ENCODE results near the gene FGD4. TPM values are rescaled to one million over a fixed set of nuclear protein-coding genes. Genes with fewer than 3 reads are reported as not detected.

Gene FGD4
- total RNA-seq, 4 donors from 2014 or later, result 32.5 to 51.4 (median 38.8) TPM

- DNase-seq, result peak; percentile 4 to 18
- no peak overlapping the region for H3K4me3 ChIP-seq (replicated peaks in 1 of 3)
- peaks cover 29 to 38% of the 10 kb centered on the region in 2 donors for H3K4me1 ChIP-seq
- H3K36me3 ChIP-seq, result no peaks in the 10 kb centered on the region
- H3K27ac ChIP-seq, result peak overlapping the region; percentile 37 to 66 (median 42)
- WGBS, 2 donors, result 28% methylated on average over 6 of the region's 6 CpGs
- H3K27me3 ChIP-seq, result no peaks in the 10 kb centered on the region
- H3K9me3 ChIP-seq, result no peaks in the 10 kb centered on the region
- TF ChIP-seq CTCF (IDR thresholded peaks at IDR 0.05) (no peak), POLR2A (IDR thresholded peaks at IDR 0.05) (no peak)
- intact Hi-C loops (cut with DNase I), result no loop called here
Measured at GRCh38 chr12:32501835-32502333, 102.5 kb downstream of the FGD4 start.

- Histone ChIP-seq H3K4me1 (peaks cover 23 to 31% of the 10 kb centered on the region in 2 donors), H3K9me3 (no peaks in the 10 kb centered on the region), H3K36me3 (no peaks in the 10 kb centered on the region), H3K27ac (peak overlapping the region; percentile 37 to 66 (median 42)), H3K4me3 (replicated peaks in 1 of 3) (no peak overlapping the region), H3K27me3 (no peaks in the 10 kb centered on the region)
- peak; percentile 46 for DNase-seq
- intact Hi-C loops (cut with DNase I), result no loop called here
- 26% methylated on average over 3 of the region's 3 CpGs for WGBS, 2 donors
- TF ChIP-seq CTCF (IDR thresholded peaks at IDR 0.05), result no peak
- no peak for TF ChIP-seq POLR2A (IDR thresholded peaks at IDR 0.05)
Measured at GRCh38 chr12:32502693-32503502, 103.5 kb downstream of the FGD4 start.

- DNase-seq, result no peak
- WGBS, 2 donors, result 94% methylated on average over 2 of the region's 2 CpGs
- peak overlapping the region in 1 of 3 donors; percentile 66 for H3K27ac ChIP-seq
- TF ChIP-seq POLR2A (IDR thresholded peaks at IDR 0.05) (no peak), CTCF (IDR thresholded peaks at IDR 0.05) (no peak)
- no peaks in the 10 kb centered on the region for H3K9me3 ChIP-seq
- intact Hi-C loops (cut with DNase I), result no loop called here
- H3K27me3 ChIP-seq, result no peaks in the 10 kb centered on the region
- no peak overlapping the region for H3K4me3 ChIP-seq (replicated peaks in 1 of 3)
- peaks cover 26 to 30% of the 10 kb centered on the region in 2 donors for H3K4me1 ChIP-seq
- H3K36me3 ChIP-seq, result no peaks in the 10 kb centered on the region
Measured at GRCh38 chr12:32503730-32504129, 104.4 kb downstream of the FGD4 start.

- no peak for TF ChIP-seq CTCF (IDR thresholded peaks at IDR 0.05)
- no peak for TF ChIP-seq POLR2A (IDR thresholded peaks at IDR 0.05)
- H3K27me3 ChIP-seq, result no peaks in the 10 kb centered on the region
- H3K36me3 ChIP-seq, result no peaks in the 10 kb centered on the region
- no peak overlapping the region for H3K27ac ChIP-seq
- intact Hi-C loops (cut with DNase I), result no loop called here
- H3K4me3 ChIP-seq (replicated peaks in 1 of 3), result no peak overlapping the region
- peaks cover 26 to 30% of the 10 kb centered on the region in 2 donors for H3K4me1 ChIP-seq
- WGBS, 2 donors, result 96% methylated on average over 3 of the region's 3 CpGs
- no peaks in the 10 kb centered on the region for H3K9me3 ChIP-seq
- DNase-seq, result no peak
Measured at GRCh38 chr12:32504591-32504990, 105.2 kb downstream of the FGD4 start.
